Mucosa of rectum (tissue), 2 donors: Measurements from ENCODE around the gene FBLL1.
A peak's percentile ranks its signal among the peaks of the same experiment; 100 is the strongest.

Experiments used
- H3K27ac ChIP-seq, 2 donors: one replicate each; pipeline ENCODE4 v1.7.0; 2013; ENCODE audit warnings: inconsistent platforms in 2 of 2, low read depth in 2 of 2, low read length in 2 of 2
- H3K27me3 ChIP-seq, 2 donors: one replicate each; pipeline ENCODE4 v1.7.0; 2013; ENCODE audit warnings: low read length in 2 of 2; ENCODE audit not compliant: control insufficient read depth in 2 of 2, insufficient read depth in 2 of 2
- H3K36me3 ChIP-seq, 2 donors: one replicate each; pipeline ENCODE4 v1.7.0; 2013; ENCODE audit warnings: low read length in 2 of 2; ENCODE audit not compliant: control insufficient read depth in 2 of 2, insufficient read depth in 2 of 2
- H3K4me1 ChIP-seq, 2 donors: one replicate each; pipeline ENCODE4 v1.7.0; 2013; ENCODE audit warnings: low read length in 2 of 2, mild to moderate bottlenecking in 1 of 2; ENCODE audit not compliant: control insufficient read depth in 2 of 2, insufficient read depth in 2 of 2
- H3K4me3 ChIP-seq, 2 donors: one replicate each; pipeline ENCODE4 v1.7.0; 2013; ENCODE audit warnings: low read length in 2 of 2
- H3K9ac ChIP-seq, 2 donors: one replicate each; pipeline ENCODE4 v1.7.0; 2013; ENCODE audit warnings: low read length in 2 of 2, low read depth in 1 of 2, mild to moderate bottlenecking in 1 of 2
- H3K9me3 ChIP-seq, 2 donors: one replicate each; pipeline ENCODE4 v1.7.0; 2013; ENCODE audit warnings: low read length in 2 of 2; ENCODE audit not compliant: control insufficient read depth in 2 of 2
- donor health status: healthy.
- donor health status: Normal muscosa, but diverticular disease.

The FBLL1 gene

DNA sequence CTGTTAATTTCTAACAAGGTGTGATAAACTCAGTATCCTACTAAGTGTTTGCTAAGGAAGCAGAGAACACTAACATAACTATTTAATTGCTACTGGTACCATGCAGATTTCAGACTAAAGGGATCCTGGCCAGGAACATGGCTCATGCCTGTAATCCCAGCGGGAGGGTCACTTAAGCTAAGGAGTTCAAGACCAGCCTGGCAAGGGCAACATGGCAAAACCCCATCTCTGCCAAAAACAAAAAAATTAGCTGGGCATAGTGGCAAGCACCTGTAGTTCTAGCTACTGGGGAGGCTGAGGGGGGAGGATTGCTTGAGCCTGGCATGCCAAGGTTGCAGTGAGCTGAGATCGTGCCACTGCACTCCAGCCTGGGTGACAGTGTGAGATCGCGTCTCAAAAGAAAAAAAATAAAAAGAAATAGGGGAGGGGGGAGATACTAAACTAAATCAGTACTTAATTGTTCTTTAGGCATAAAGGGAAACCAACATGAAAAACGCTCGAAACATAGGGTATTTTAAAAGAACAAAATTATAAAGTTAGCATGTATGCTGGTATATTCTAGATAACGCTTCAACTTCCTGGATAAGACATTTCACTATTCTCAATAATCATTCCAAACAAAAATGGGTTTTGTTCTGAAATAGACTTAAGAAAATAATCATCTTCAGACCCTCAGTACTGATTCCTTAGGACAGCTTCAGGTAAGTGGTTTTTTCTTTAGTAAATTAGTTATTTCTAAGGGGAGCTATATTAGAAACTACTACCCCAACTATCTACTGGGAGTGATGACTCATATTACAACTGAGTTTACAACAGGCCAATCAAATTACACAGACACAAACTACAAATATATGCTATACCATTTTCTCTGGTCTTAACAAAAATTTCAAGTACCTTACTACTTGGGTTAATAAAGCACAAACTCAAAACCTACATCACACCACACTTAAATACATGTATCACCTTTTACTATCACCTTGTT, 46.6 kb downstream of the FBLL1 start:
- peak overlapping the region in 1 of 2 donors; percentile 18 for H3K27ac ChIP-seq
- H3K27me3 ChIP-seq = no peaks in the 10 kb centered on the region
- H3K4me3 ChIP-seq = no peak overlapping the region
- H3K36me3 ChIP-seq = no peaks in the 10 kb centered on the region
- H3K4me1 ChIP-seq = peaks cover 5 to 16% of the 10 kb centered on the region in 2 donors
- H3K9me3 ChIP-seq = no peaks in the 10 kb centered on the region
- H3K9ac ChIP-seq = no peak overlapping the region

DNA sequence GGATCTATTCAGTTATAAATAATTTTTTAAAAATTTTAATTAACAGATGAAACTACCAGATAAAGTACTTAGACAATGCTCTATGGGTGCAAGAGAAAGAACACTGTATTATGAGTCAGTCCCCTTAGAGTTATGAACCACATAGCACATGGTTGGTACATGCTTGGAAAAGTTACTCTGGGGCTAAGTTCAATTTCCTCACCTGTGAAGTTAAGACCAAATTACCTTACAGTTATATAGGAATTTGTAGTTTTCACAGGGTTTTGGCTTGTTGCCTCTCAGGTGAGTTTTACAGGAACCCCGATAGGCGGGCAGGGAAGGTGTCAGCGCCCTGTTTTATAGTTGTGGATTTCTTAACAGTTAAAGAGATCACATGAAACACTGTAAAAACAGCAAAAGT, 48.9 kb downstream of the FBLL1 start:
- Histone ChIP-seq H3K9me3 (no peaks in the 10 kb centered on the region), H3K27ac (peak overlapping the region; percentile 87 to 96), H3K4me1 (peaks cover 5 to 16% of the 10 kb centered on the region in 2 donors), H3K36me3 (no peaks in the 10 kb centered on the region), H3K9ac (peak overlapping the region; percentile 90 to 97), H3K27me3 (no peaks in the 10 kb centered on the region), H3K4me3 (peak overlapping the region; percentile 92 to 97)

GRCh38 chr5:168578538-168579487, 49.7 kb downstream of the FBLL1 start, which contains the start of gene PANK3:
PANK3 (minus strand) TSS chr5:168579368; CDS start chr5:168579283, 85 bp downstream.
- H3K9ac ChIP-seq = peak within 1 kb of the TSS; percentile 97
- peaks cover 5 to 16% of the 10 kb centered on the region in 2 donors for H3K4me1 ChIP-seq
- H3K9me3 ChIP-seq = no peaks in the 10 kb centered on the region
- no peaks in the 10 kb centered on the region for H3K36me3 ChIP-seq
- H3K27me3 ChIP-seq = no peaks in the 10 kb centered on the region
- peak within 1 kb of the TSS; percentile 92 to 97 for H3K4me3 ChIP-seq
- H3K27ac ChIP-seq = peak within 1 kb of the TSS; percentile 87 to 96

DNA sequence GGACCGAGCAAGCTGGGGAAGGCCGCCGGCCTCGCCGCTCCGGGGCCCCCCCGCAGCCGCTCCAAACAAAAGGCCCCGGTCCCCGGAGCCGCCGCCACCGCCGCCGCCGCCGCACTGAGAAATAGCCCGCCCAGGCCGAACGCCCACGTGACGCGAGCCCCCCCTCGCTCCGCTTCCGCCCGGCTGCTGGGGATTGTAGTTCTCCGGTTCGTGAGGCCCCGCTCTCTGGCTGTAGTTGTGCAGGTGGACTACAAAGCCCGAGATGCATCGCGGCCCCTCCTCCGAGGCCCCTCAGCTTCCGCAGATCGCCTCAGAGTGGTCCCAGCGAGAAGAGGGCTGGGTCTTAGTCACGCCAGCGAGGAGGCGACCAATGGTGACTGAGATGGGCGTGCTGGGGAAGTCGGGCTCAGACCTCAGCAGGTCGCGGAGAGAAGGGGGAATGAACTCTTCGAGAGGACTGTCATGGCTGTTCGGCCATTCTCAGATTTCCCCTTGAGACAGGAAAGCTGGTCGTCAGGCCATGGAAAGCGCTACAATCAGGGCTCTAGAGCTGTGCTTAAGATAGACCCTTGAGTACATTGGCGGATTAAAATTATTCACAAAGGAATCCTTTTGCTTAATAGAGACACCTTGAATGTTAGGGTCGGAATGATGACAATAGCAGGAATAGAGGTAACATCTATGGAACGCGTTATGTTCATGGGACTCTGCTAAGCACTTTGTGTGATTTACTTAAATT, 50.6 kb downstream of the FBLL1 start:
- H3K27ac ChIP-seq = peak overlapping the region; percentile 87 to 96
- H3K9me3 ChIP-seq = no peaks in the 10 kb centered on the region
- peaks cover 5 to 16% of the 10 kb centered on the region in 2 donors for H3K4me1 ChIP-seq
- H3K9ac ChIP-seq = peak overlapping the region; percentile 97
- no peaks in the 10 kb centered on the region for H3K27me3 ChIP-seq
- peak overlapping the region; percentile 86 to 97 for H3K4me3 ChIP-seq
- no peaks in the 10 kb centered on the region for H3K36me3 ChIP-seq

DNA sequence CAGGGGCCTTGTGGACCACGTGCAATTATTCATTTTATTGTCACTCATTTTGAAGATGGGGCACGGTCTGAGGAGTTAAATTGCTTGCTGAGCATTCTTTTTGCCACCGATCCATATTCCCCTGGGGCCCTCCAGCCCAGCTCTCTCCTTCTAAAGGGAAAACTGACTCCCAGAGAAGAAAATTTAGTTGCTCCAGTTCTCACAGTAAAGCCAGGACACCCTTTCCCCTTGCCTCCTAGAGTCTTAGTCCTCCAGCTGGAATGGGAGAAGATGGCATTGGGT, 51.1 kb downstream of the FBLL1 start:
- H3K27ac ChIP-seq = peak overlapping the region; percentile 87 to 96
- peak overlapping the region; percentile 97 for H3K9ac ChIP-seq
- H3K4me1 ChIP-seq = peaks cover 5 to 14% of the 10 kb centered on the region in 2 donors
- H3K36me3 ChIP-seq = no peaks in the 10 kb centered on the region
- no peaks in the 10 kb centered on the region for H3K9me3 ChIP-seq
- no peaks in the 10 kb centered on the region for H3K27me3 ChIP-seq
- peak overlapping the region; percentile 86 to 97 for H3K4me3 ChIP-seq
